GM12891 (cell line): Measurements from ENCODE around the gene PCK1.

Experiments
- POLR2A ChIP-seq: IDR thresholded peaks from 2 replicates; pipeline ENCODE4 v1.6.1; 2011; ENCODE audit warnings: low read depth, low read length, control low read depth
- POLR2AphosphoS5 ChIP-seq: IDR thresholded peaks from 2 replicates; pipeline ENCODE4 v1.6.1; 2011; ENCODE audit warnings: low read depth, low read length, control low read depth
- SPI1 ChIP-seq: IDR thresholded peaks from 2 replicates; pipeline ENCODE4 v1.6.1; 2011; ENCODE audit warnings: low read depth, low read length, control low read depth

DNA sequence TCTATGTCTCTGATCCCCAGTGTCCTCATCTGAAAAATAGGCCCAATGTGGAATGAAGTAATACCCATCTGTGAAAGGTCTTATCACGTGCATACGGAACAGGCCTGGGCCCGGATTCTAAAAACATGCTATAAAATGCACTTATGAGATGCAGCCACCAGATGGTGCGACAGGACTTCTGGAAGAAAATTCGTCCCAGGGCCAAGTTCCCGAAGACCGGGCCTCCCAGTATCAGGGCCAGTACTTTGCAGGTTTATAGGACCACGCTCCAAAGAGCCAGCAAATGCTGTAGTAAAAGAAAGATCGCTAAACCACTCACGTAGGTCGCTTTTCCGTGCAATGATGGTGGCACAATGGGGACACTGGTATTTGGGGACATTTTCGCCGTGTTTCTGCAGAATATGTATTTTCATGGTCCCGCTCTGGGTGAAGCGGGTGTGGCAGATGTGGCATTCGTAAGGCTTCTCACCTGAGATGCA lies 46.6 kb upstream of the PCK1 start:
- TF ChIP-seq POLR2A (no peak), POLR2AphosphoS5 (no peak), SPI1 (no peak)
